ENCODE results near the gene IKZF2. TPM values are rescaled to one million over a fixed set of nuclear protein-coding genes. Genes with fewer than 3 reads are reported as not detected.

The IKZF2 gene
- total RNA-seq, 1 experiment from 2014 or later: 1.6 TPM

GRCh38 chr2:213068676-213069359 lies 82.6 kb downstream of the IKZF2 start (continued):
- TF ChIP-seq EZH2 (IDR thresholded peaks at IDR 0.05) (no peak), SP1 (IDR thresholded peaks at IDR 0.05; ENCODE audit: low read depth) (no peak), CEBPB (IDR thresholded peaks at IDR 0.05; ENCODE audit: low read depth) (no peak), EGR1 (IDR thresholded peaks at IDR 0.05; ENCODE audit: low read depth) (no peak), ZBTB33 (IDR thresholded peaks at IDR 0.05; ENCODE audit: extremely low read depth, insufficient replicate concordance, low read length) (no peak)

GRCh38 chr2:213067888-213068287 lies 83.5 kb downstream of the IKZF2 start:
- H3K9me2 ChIP-seq (ENCODE audit: insufficient read depth): no peaks in the 10 kb centered on the region
- no peak overlapping the region for H2AFZ ChIP-seq (ENCODE audit: low read depth, low read length, poor library complexity, severe bottlenecking)
- no peaks in the 10 kb centered on the region for H3K79me2 ChIP-seq (ENCODE audit: insufficient read depth, low read length)
- H3K4me1 ChIP-seq (ENCODE audit: control insufficient read depth in 1 of 2, insufficient read depth in 2 of 2, low read length in 2 of 2): no peaks in the 10 kb centered on the region
- no peaks in the 10 kb centered on the region for H3K9me3 ChIP-seq (ENCODE audit: control insufficient read depth in 1 of 2, insufficient read depth in 1 of 2, low read depth in 1 of 2, low read length in 2 of 2)
- ATAC-seq (no peak), DNase-seq (ENCODE audit: low read depth, low spot score) (no peak)
- RAD21 ChIA-PET (ENCODE audit: low non-redundant PET in 1 of 2, low total read pairs in 2 of 2, uncharacterized antibody in 2 of 2, unreplicated experiment in 2 of 2): no interaction called here
- no TSS peak for BruUV-seq (replicated peaks)
- intact Hi-C loops (cut with micrococcal nuclease): no loop called here
- no peak overlapping the region for H3K9ac ChIP-seq (ENCODE audit: low read length)
- CTCF ChIA-PET: no interaction called here
- no peak overlapping the region for H3K27ac ChIP-seq (ENCODE audit: low read depth, low read length)
- POLR2A ChIA-PET: no interaction called here
- no peak overlapping the region for H3K4me2 ChIP-seq (ENCODE audit: low read length)
- no peaks in the 10 kb centered on the region for H4K20me1 ChIP-seq (ENCODE audit: insufficient read depth)
- H3K27me3 ChIP-seq (ENCODE audit: insufficient read depth, low read length): no peaks in the 10 kb centered on the region
- no peak overlapping the region for H3K4me3 ChIP-seq (replicated peaks in 1 of 2; ENCODE audit: low read depth in 1 of 2, low read length in 2 of 2)
- H3K36me3 ChIP-seq (ENCODE audit: control insufficient read depth in 1 of 2, insufficient read depth in 2 of 2, low read length in 2 of 2): no peaks in the 10 kb centered on the region
- no peak for TF ChIP-seq SRF (IDR thresholded peaks at IDR 0.05; ENCODE audit: low read depth)
- no peak for TF ChIP-seq ATF3 (IDR thresholded peaks at IDR 0.05)
- no peak for TF ChIP-seq YY1 (IDR thresholded peaks at IDR 0.05; ENCODE audit: extremely low read depth, insufficient replicate concordance, low read depth, low read length)
- TF ChIP-seq REST (IDR thresholded peaks at IDR 0.05; ENCODE audit: low read depth): no peak
- TF ChIP-seq ZNF274 (IDR thresholded peaks at IDR 0.05; ENCODE audit: low read depth, low read length): no peak
- TF ChIP-seq EZH2phosphoT487 (IDR thresholded peaks at IDR 0.05; ENCODE audit: borderline replicate concordance): no peak
- no peak for TF ChIP-seq MAX (IDR thresholded peaks at IDR 0.05)
- TF ChIP-seq POLR2A (IDR thresholded peaks at IDR 0.05; ENCODE audit: borderline replicate concordance, extremely low read depth, insufficient read depth, insufficient read length): no peak
- no peak for TF ChIP-seq ZBTB33 (IDR thresholded peaks at IDR 0.05; ENCODE audit: extremely low read depth, insufficient replicate concordance, low read length)
- TF ChIP-seq CTCF (IDR thresholded peaks at IDR 0.05 in 2 of 3, conservative IDR thresholded peaks at IDR 0.05 in 1 of 3; ENCODE audit: borderline replicate concordance in 1 of 3, insufficient read depth in 1 of 3, low read depth in 2 of 3, low read length in 2 of 3): no peak
